ENCODE data around the gene ANO7. TPM values are rescaled to one million over a fixed set of nuclear protein-coding genes. Genes with fewer than 3 reads are reported as not detected.

The ANO7 gene
- total and polyA plus RNA-seq, 2 of the 13 experiments (the other 11 are each of a cell fraction or from before 2014, with no cell fraction given): 4.1 to 4.9 TPM

DNA sequence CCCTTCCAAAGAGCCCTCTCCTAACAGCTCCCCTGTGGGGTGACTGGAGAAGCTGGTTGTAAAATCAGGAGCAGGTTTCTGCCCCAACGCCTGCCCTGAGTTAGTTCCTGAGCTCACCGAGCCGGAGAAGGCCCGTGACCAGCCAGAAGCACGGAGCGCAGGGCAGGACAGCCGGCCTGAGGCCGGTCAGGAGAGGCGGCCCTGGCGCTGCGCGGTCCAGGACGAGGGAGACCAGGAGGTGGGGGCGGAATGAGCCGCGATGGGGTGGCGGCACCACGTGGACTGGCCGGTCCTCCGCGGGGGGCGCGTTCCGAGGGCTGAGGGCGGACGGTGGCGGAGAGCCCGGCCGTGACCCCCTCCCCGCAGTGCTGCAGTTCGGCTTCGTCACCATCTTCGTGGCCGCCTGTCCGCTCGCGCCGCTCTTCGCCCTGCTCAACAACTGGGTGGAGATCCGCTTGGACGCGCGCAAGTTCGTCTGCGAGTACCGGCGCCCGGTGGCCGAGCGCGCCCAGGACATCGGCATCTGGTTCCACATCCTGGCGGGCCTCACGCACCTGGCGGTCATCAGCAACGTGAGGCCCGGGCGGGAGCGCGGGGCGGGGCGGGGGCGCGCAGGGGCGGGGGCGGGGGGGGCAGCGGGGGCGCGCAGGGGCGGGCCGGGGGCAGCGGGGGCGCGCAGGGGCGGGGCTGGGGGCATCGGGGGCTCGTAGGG is 29.0 kb downstream of the ANO7 start (continued):
- TF ChIP-seq NRL (CRISPR knock-in tag; IDR thresholded peaks at IDR 0.05; ENCODE audit: borderline replicate concordance) (peak; percentile 96), ZNF773 (CRISPR knock-in tag; IDR thresholded peaks at IDR 0.05; ENCODE audit: borderline replicate concordance) (peak; percentile 96), GATAD2A (CRISPR knock-in tag; IDR thresholded peaks at IDR 0.05) (peak; percentile 35; the same call in 1 of the 2 replicates), ELF3 (CRISPR knock-in tag; IDR thresholded peaks at IDR 0.05) (no peak; the same call in none of the 2 replicates), EZH2 (conservative IDR thresholded peaks at IDR 0.05; ENCODE audit: low read depth, low read length) (no peak)
- TF ChIP-seq, protein P1, sequence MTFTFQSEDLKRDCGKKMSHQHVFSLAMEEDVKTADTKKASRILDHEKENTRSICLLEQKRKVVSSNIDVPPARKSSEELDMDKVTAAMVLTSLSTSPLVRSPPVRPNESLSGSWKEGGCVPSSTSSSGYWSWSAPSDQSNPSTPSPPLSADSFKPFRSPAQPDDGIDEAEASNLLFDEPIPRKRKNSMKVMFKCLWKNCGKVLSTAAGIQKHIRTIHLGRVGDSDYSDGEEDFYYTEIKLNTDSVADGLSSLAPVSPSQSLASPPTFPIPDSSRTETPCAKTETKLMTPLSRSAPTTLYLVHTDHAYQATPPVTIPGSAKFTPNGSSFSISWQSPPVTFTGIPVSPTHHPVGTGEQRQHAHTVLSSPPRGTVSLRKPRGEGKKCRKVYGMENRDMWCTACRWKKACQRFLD (CRISPR knock-in tag; IDR thresholded peaks at IDR 0.05; ENCODE audit: borderline replicate concordance): peak; percentile 91; the same call in 1 of the 2 replicates
- TF ChIP-seq, protein P2, sequence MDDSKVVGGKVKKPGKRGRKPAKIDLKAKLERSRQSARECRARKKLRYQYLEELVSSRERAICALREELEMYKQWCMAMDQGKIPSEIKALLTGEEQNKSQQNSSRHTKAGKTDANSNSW (CRISPR knock-in tag; IDR thresholded peaks at IDR 0.05; ENCODE audit: borderline replicate concordance): no peak; the same call in 1 of the 2 replicates

DNA sequence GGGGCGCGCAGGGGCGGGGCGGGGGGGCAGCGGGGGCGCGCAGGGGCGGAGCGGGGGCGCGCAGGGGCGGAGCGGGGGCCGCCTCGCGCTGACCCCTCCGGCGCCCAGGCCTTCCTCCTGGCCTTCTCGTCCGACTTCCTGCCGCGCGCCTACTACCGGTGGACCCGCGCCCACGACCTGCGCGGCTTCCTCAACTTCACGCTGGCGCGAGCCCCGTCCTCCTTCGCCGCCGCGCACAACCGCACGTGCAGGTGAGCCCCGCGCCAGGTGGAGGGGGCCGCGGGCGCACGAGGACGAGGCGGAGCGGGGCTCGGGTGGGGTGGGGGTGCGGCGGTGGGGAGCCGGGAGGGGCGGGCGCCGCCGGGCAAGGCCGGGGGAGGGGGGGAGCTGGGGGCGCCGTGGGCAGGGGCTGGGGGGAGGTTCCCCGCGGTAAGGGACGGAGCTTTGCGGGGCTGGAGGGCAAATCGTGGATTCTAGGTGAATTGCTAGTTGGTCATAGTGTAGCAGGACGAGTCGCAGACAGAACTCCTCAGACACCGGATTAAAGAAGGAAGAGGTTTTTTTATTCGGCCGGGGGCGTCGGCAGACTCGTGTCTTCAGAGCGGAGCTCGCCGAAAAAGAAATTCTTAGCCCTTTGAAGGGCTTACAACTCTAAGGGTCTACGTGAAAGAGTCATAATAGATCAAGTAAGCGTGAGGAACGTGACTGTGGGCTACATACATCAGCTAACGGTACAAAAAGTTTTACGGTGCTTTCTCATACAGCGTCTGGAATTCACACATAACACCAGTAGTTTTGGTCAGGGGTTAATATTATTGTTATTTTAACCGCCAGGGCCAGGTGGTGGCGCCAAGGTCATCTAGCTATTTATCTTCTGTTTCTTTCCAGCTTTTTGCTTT is 29.9 kb downstream of the ANO7 start:
- Histone ChIP-seq H2AFZ (ENCODE audit: low read length) (peak overlapping the region; percentile 13), H3K27ac (ENCODE audit: extremely low read length, insufficient read depth, low read length) (peak overlapping the region; percentile 84), H3K4me1 (ENCODE audit: insufficient read depth, low read length) (peaks cover 73% of the 10 kb centered on the region), H3K4me3 (replicated peaks in 1 of 3; ENCODE audit: insufficient read depth in 1 of 3, low read depth in 2 of 3, low read length in 3 of 3) (peak overlapping the region; percentile 61 to 77 (median 70)), H3K27me3 (ENCODE audit: control insufficient read depth in 1 of 2, insufficient read depth in 2 of 2, low read length in 2 of 2) (peaks cover 2 to 13% of the 10 kb centered on the region in 2 experiments; a peak in 3 of 5 replicates), H3K9ac (ENCODE audit: insufficient read depth, low read depth, low read length) (peak overlapping the region; percentile 82), H3K9me3 (ENCODE audit: low read length) (no peaks in the 10 kb centered on the region), H3K79me2 (ENCODE audit: insufficient read depth, low read length) (peaks cover 41% of the 10 kb centered on the region), H4K20me1 (ENCODE audit: insufficient read depth, low read length) (peaks cover 3% of the 10 kb centered on the region; the same call in 1 of the 2 replicates), H3K4me2 (ENCODE audit: low read depth, low read length) (peak overlapping the region; percentile 88), H3K36me3 (replicated peaks in 1 of 2; ENCODE audit: control insufficient read depth in 1 of 2, insufficient read depth in 2 of 2, low read length in 2 of 2) (peaks cover 2 to 7% of the 10 kb centered on the region in 2 experiments; a peak in 2 of 5 replicates)
- intact Hi-C loops (cut with micrococcal nuclease; ENCODE audit: unreplicated experiment) (loop anchor here (1.0 kb wide), 1 partner anchor 68 kb away; the partner anchor contains the start of gene PPP1R7), in situ Hi-C loops (cut with HindIII; ENCODE audit: extremely low pct_ligation_motif_present, low pct_unique_long_range_greater_than_20kb) (loop anchor here (5.0 to 25.0 kb wide), 2 partner anchors 126 to 656 kb away; partner anchors contain the start of genes ANKMY1, DUSP28 and RNPEPL1)
- WGBS (ENCODE audit: low lambda C conversion rate): 2% methylated on average over 61 of the region's 83 CpGs
- ATAC-seq: peak; percentile 53
- TSS peak; percentile 62 for BruUV-seq (replicated peaks)
- ChIA-PET CTCF (ENCODE audit: low intra/inter-chr PET ratio, low total read pairs) (no interaction called here), POLR2A (interaction anchor here (1.1 to 1.2 kb wide), 2 partner anchors 67 to 97 kb away, joined by 3 to 5 read pairs; partner anchors contain the start of gene PPP1R7)
- FAIRE-seq: no peak
- peak; percentile 68 for DNase-seq (ENCODE audit: low spot score)
- TF ChIP-seq BCL6 (CRISPR knock-in tag; IDR thresholded peaks at IDR 0.05) (peak; percentile 35; the same call in 1 of the 2 replicates), AGO1 (IDR thresholded peaks at IDR 0.05; ENCODE audit: low read depth, low read length, poor library complexity, severe bottlenecking) (peak; percentile 10), TSC22D2 (CRISPR knock-in tag; IDR thresholded peaks at IDR 0.05; ENCODE audit: borderline replicate concordance) (no peak), NCOA2 (CRISPR knock-in tag; IDR thresholded peaks at IDR 0.05) (no peak), REXO4 (CRISPR knock-in tag; IDR thresholded peaks at IDR 0.05; ENCODE audit: borderline replicate concordance) (peak; percentile 97), ZMYM2 (CRISPR knock-in tag; IDR thresholded peaks at IDR 0.05) (no peak), NFRKB (IDR thresholded peaks at IDR 0.05) (no peak), HMG20B (CRISPR knock-in tag; conservative IDR thresholded peaks at IDR 0.05) (0 out of 2 replicates have a peak, but pooled peaks have one; percentile 26)
- TF ChIP-seq, protein P3, sequence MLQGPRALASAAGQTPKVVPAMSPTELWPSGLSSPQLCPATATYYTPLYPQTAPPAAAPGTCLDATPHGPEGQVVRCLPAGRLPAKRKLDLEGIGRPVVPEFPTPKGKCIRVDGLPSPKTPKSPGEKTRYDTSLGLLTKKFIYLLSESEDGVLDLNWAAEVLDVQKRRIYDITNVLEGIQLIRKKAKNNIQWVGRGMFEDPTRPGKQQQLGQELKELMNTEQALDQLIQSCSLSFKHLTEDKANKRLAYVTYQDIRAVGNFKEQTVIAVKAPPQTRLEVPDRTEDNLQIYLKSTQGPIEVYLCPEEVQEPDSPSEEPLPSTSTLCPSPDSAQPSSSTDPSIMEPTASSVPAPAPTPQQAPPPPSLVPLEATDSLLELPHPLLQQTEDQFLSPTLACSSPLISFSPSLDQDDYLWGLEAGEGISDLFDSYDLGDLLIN (CRISPR knock-in tag; IDR thresholded peaks at IDR 0.05; ENCODE audit: borderline replicate concordance): 0 out of 2 replicates have a peak, but pooled peaks have one; percentile 33
